SHP77 (cell line): ENCODE results near the gene ANKRD17.
"Not testable (repeated sequence)": the region's sequence is repeated elsewhere in the genome, so short reads cannot be mapped to it uniquely, and the experiment has no call there.

Experiments
- DNase-seq, 2 experiments: peaks; one replicate each; lab custom pipeline; 2025; lab: John Stamatoyannopoulos, UW

Gene ANKRD17

GRCh38 chr4:73244945-73245601, 13.5 kb downstream of the ANKRD17 start:
- no peak for DNase-seq

GRCh38 chr4:73237044-73237443, 21.6 kb downstream of the ANKRD17 start:
- no peak for DNase-seq

DNA sequence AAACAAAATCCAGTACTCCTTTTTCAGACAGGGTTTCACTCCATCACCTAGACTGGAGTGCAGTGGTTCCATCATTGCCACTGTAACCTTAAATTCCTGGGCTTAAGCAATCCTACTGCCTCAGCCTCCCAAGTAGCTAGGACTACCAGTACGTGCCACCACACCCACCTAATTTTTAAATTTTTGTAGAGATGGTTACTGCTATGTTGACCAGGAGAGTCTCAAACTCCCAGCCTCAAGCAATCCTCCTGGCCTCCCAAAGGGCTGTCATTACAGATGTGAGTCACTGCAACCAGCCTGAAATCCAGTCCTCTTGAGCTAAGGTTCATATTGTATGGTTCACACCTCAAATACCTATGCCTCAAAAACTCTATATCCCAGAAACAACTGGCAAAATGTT, 22.4 kb downstream of the ANKRD17 start:
- no peak for DNase-seq

- DNase-seq, result no peak
Measured at GRCh38 chr4:73234712-73235111, 23.9 kb downstream of the ANKRD17 start.

- DNase-seq, result no peak
Measured at GRCh38 chr4:73231518-73232487, 26.8 kb downstream of the ANKRD17 start.

DNA sequence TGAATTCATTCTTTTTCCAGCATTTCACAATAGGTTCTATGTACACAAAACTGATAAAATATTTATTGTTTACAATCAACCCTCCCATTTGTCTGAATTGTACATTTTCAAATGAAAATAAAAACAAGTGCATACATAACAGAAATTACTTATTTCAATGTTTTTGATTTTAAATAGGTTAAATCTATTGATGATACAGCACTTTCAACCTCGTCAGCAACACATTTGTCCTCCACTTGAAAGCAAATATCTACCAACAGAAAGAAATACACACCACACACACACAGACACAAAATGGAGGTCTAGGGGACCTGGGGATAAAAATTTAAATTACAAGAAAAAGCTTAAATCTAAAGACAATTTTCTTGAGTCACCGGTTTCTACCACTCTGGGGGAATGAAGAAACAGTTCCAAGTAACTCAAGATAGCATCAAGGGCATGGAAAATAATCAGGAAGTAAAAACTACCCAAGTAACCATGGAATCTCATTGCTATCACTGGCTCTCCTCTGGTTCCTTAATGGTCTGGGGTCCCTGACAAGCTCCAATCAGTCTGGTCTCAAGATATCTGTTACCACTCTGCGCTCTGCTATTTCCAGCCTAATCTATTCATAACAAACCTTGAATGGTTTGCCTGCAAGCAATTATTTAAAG, 27.6 kb downstream of the ANKRD17 start:
- no peak for DNase-seq

DNA sequence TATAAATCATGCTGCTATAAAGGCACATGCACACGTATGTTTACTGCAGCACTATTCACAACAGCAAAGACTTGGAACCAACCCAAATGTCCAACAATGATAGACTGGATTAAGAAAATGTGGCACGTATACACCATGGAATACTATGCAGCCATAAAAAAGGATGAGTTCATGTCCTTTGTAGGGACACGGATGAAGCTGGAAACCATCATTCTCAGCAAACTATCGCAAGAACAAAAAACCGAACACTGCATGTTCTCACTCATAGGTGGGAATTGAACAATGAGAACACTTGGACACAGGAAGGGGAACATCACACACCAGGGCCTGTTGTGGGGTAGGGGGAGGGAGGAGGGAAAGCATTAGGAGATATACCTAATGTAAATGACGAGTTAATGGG, 29.8 kb downstream of the ANKRD17 start:
- DNase-seq, result not testable (repeated sequence)

DNA sequence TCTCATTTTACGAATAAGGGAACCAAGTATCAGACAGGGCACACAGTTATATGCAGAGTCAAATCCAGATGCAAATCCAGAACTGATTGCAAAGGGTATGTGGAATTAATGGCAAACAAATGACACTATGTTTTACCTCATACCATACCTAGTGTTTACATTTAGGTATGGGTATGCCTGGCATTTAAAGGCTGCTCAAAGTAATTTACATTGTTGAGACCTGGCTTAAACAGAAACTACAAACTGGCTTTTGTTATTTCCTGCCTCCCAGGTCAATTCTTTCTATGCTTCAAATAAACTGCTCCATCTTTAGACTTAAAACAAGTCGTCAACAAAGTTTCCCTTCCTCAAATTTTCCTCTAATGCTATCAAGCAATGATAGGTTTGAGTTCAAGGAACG, 33.7 kb downstream of the ANKRD17 start:
- no peak for DNase-seq

- DNase-seq, result peak; percentile 43 to 59
Measured at GRCh38 chr4:73223258-73223650, 35.3 kb downstream of the ANKRD17 start.

- peak; percentile 84 to 87 for DNase-seq
Measured at GRCh38 chr4:73222466-73223257, 35.9 kb downstream of the ANKRD17 start.

GRCh38 chr4:73221734-73222133, 36.9 kb downstream of the ANKRD17 start:
- DNase-seq, result no peak

DNA sequence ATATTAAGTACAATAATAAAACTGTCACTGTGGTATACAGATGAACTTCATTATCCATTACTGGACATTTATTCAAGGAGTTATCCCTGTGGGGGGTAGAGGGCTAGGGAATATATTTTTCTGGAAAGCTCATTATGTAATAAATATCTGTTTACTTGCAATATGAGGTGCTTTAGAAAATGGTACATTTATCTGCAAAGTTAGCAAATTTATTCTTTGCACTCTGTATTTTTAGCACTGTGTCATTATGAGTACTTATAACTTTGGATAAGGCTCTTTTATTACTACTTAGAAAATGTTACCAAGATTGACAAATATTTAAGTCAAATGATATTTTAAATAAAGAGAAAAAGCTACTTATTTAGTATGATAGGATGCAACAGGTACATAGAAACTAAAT, 37.8 kb downstream of the ANKRD17 start:
- DNase-seq, result no peak

DNA sequence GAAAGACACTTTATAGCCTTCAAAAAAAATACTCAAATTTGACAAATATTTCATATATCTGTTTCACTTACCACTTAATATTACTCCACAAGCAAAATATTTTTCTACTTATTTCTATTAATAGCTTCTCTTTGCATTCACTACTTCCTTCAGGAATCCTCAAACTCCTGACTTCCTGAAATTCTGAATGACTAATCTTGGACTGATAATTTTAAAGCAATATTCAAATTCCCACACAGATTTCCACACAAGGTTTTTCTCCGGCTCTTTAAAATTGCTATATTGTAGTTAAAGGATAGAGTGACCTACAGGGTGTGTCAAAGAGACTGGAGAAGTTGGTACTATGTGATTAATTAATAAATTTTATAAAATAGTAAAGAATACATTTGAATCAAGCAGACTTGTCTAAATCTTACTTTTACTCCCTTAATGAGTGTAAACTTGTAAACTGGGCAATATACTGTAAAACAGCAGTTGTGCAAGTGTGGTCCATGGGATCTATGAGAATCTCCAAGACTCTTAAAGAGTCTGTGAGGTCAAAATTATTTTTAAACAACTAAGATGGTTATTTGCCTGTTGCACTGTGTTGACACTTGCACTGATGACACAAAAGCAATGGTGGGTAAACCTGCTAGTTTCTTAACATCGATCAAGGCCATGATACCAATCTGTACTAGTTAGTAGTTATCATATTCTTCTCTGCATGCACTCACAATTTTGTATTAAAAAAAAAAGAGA, 44.5 kb downstream of the ANKRD17 start:
- DNase-seq, result no peak

DNA sequence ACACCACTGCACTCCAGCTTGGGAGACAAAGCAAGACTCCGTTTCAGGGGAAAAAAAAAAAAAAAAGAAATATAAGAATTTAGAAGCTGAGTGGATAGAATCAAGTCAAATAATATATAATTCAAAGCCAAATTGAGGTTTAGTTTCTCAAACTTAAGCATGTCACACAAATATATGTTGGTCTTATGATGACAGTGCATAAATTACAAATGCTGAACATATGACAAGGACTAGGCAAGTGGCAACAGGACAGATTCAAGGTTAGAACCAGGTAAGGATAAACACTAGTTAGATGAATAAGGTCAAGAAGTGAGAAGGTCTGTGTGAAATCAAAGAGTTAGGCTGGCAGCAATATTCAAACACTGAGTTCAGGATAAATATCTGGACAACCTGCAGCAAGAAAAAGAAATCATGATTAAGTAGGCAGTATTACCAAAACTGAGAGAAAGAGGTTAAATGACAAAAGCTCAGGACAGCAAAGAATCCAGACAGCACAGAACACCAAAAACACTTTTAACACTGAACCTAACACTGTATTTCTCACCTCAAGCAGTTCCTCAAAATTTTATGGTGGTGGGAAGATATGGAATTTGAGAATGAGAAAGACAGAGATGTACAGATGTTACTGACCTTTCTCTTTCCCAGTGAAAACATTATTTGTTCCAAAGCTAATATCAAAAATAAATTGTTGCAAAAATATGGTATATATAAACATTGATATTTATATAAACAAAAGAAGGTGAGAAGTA, 45.4 kb downstream of the ANKRD17 start:
- no peak for DNase-seq

DNA sequence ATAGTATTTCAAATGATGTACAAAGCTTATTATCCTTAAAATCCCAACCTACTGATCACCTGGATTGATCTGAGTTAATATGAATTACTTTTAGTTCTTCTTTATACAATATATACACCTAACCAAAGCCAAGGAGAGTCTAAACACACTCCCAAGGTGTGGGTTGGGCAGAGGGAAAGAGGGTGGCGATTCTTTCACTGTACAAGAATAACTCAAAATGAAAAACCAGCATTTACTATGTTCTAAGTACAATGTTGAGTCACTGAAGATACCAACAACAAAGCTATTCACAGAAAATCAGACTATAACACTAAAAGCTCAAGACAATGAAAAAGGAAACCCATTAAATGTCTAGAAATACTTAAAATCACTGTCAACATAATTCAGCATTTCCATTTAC, 46.6 kb downstream of the ANKRD17 start:
- no peak for DNase-seq

DNA sequence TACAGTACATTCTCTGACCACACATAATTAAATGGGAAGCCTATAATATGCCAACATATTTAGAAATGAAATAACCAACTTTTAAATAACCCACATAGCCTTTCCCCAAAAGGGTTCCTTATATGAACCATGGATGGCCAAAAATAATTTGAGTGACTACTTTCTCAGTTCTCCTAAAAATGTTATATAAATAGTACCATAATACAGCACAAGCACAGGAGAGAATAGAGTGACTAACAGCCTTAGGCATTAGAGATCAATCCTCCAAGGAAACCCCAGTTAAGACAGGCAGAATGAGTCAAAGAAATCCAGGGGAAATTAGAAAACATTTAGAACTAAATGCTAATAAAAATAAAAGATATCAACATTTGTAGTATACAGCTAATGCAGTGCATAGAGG, 50.2 kb downstream of the ANKRD17 start:
- no peak for DNase-seq

- no peak for DNase-seq
Measured at GRCh38 chr4:73206236-73206635, 52.4 kb downstream of the ANKRD17 start.

GRCh38 chr4:73205482-73205881, 53.1 kb downstream of the ANKRD17 start:
- DNase-seq, result no peak

DNA sequence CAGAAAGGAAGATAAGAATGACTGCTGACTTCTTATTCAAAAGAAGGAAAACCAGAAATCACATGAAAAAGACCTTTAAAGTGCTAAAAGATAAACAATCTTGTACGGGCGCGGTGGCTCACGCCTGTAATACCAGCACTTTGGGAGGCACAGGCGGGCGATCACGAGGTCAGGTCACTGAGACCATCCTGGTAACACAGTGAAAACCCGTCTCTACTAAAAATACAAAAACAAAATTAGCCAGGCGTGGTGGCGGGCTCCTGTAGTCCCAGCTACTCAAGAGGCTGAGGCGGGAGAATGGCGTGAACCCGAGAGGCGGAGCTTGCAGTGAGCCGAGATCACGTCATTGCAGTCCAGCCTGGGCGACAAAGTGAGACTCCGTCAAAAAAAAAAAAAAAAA, 54.6 kb downstream of the ANKRD17 start:
- not testable (repeated sequence) for DNase-seq

DNA sequence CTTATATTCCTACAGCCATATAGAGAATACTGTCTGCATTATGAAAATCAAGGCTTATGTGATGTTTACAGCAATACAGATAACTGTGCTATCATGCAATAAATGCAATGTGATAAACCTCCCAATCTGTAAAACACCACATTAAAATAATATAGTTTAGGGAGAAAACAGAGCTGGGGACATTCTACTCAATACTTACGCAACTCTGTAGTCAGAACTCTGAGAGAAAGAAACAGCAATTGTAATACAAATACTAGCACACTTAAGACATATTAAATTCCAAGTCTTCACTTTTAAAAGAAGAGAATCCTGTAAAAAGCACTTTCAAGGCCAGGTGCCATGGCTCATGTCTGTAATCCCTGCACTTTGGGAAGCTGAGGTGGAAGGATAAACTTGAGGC, 61.4 kb downstream of the ANKRD17 start:
- no peak for DNase-seq

DNA sequence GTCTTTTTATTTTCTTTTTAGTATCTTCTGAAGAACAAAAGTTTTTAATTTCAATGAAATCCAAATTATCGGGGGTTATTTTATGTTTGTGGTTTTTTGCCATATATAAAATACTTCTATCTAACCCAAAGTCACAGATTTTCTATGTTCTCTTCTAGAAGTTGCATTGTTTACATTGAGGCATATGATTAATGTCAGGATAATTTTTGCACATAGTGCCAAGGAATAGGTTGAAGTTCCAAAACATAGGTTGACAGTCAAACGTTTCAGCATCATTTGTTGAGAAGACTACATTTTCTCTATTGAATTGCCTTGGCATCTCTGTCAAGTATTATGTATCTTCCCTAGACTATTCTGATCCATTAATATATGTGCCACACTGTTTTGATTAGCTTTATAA, 64.5 kb downstream of the ANKRD17 start:
- no peak for DNase-seq
